GM23338 (cell line): ENCODE data around the gene VILL.

Experiments used
- CREB1 ChIP-seq: fragments of 250-450 bp; sonication (Bioruptor Pico); IDR thresholded peaks from 2 replicates; pipeline ENCODE4 v1.5.0; 2020; ENCODE audit warnings: low read depth, mild to moderate bottlenecking, moderate library complexity
- EZH2 ChIP-seq: fragments of 200-600 bp; sonication (generic); IDR thresholded peaks from one replicate; pipeline ENCODE4 v1.8.0; 2017; ENCODE audit warnings: antibody characterized with exemption, mild to moderate bottlenecking, low read depth; ENCODE audit not compliant: unreplicated experiment
- EZH2phosphoT487 ChIP-seq: fragments of 200-600 bp; sonication (generic); IDR thresholded peaks from one replicate; pipeline ENCODE4 v1.8.1; 2018; ENCODE audit warnings: antibody characterized with exemption; ENCODE audit not compliant: unreplicated experiment
- JUNB ChIP-seq: IDR thresholded peaks from one replicate; pipeline ENCODE4 v1.6.1; 2016; ENCODE audit warnings: antibody characterized with exemption; ENCODE audit not compliant: unreplicated experiment
- POLR2AphosphoS5 ChIP-seq: IDR thresholded peaks from 2 replicates; pipeline ENCODE4 v1.6.1; 2016; ENCODE audit warnings: antibody characterized with exemption, low read depth
- STAT1 ChIP-seq: IDR thresholded peaks from one replicate; pipeline ENCODE4 v1.6.1; 2016; ENCODE audit warnings: antibody characterized with exemption; ENCODE audit not compliant: unreplicated experiment
- ZNF114 ChIP-seq: fragments of 250-450 bp; sonication (Bioruptor Pico); IDR thresholded peaks from 2 replicates; pipeline ENCODE4 v1.5.0; 2020; ENCODE audit warnings: mild to moderate bottlenecking, moderate library complexity
- ZNF331 ChIP-seq: fragments of 250-450 bp; sonication (Bioruptor Pico); IDR thresholded peaks from 2 replicates; pipeline ENCODE4 v1.5.0; 2020; ENCODE audit warnings: low read depth, mild to moderate bottlenecking, moderate library complexity
- TF ChIP-seq, protein P1 (sequence below), 2 experiments: fragments of 200-600 bp in 1 of 2; sonication (generic) in 1 of 2; conservative IDR thresholded peaks; 2 replicates each; pipeline versions ENCODE4 v1.5.1 to v1.6.1; 2016 to 2017; ENCODE audit warnings: antibody characterized with exemption in 2 of 2, low read depth in 2 of 2, mild to moderate bottlenecking in 2 of 2, moderate library complexity in 1 of 2
- TF ChIP-seq, protein P2 (sequence below): IDR thresholded peaks from one replicate; pipeline ENCODE4 v1.6.1; 2018; ENCODE audit warnings: antibody characterized with exemption; ENCODE audit not compliant: unreplicated experiment

DNA sequence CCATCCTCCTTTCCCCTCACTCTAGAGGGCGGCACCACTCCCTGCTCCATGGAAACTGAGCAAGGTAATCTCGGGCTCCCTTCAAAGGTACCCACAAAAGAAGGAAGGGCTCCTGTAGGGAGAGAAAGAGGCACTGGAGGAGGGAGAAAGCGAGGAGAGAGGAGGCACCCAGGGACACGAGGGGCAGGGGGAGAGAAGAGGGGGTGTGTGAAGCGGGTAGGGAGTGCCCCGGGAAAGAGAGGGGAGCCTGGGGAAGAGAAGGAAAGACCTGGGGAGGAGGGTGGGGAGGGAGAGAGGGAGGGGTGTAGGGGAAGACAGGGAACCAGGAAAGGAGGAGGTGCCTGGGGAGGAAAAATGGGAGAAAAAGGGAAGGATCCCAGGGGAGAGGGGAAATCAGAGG, 523 bp downstream of the VILL start:
- TF ChIP-seq, protein P1, sequence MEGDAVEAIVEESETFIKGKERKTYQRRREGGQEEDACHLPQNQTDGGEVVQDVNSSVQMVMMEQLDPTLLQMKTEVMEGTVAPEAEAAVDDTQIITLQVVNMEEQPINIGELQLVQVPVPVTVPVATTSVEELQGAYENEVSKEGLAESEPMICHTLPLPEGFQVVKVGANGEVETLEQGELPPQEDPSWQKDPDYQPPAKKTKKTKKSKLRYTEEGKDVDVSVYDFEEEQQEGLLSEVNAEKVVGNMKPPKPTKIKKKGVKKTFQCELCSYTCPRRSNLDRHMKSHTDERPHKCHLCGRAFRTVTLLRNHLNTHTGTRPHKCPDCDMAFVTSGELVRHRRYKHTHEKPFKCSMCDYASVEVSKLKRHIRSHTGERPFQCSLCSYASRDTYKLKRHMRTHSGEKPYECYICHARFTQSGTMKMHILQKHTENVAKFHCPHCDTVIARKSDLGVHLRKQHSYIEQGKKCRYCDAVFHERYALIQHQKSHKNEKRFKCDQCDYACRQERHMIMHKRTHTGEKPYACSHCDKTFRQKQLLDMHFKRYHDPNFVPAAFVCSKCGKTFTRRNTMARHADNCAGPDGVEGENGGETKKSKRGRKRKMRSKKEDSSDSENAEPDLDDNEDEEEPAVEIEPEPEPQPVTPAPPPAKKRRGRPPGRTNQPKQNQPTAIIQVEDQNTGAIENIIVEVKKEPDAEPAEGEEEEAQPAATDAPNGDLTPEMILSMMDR (conservative IDR thresholded peaks at IDR 0.05; ENCODE audit: low read depth in 2 of 2): peak in 1 of 2 experiments; percentile 21; a peak in 1 of 4 replicates
- no peak for TF ChIP-seq CREB1 (CRISPR knock-in tag)
- no peak for TF ChIP-seq POLR2AphosphoS5
- no peak for TF ChIP-seq STAT1
- no peak for TF ChIP-seq EZH2phosphoT487
- TF ChIP-seq, protein P2, sequence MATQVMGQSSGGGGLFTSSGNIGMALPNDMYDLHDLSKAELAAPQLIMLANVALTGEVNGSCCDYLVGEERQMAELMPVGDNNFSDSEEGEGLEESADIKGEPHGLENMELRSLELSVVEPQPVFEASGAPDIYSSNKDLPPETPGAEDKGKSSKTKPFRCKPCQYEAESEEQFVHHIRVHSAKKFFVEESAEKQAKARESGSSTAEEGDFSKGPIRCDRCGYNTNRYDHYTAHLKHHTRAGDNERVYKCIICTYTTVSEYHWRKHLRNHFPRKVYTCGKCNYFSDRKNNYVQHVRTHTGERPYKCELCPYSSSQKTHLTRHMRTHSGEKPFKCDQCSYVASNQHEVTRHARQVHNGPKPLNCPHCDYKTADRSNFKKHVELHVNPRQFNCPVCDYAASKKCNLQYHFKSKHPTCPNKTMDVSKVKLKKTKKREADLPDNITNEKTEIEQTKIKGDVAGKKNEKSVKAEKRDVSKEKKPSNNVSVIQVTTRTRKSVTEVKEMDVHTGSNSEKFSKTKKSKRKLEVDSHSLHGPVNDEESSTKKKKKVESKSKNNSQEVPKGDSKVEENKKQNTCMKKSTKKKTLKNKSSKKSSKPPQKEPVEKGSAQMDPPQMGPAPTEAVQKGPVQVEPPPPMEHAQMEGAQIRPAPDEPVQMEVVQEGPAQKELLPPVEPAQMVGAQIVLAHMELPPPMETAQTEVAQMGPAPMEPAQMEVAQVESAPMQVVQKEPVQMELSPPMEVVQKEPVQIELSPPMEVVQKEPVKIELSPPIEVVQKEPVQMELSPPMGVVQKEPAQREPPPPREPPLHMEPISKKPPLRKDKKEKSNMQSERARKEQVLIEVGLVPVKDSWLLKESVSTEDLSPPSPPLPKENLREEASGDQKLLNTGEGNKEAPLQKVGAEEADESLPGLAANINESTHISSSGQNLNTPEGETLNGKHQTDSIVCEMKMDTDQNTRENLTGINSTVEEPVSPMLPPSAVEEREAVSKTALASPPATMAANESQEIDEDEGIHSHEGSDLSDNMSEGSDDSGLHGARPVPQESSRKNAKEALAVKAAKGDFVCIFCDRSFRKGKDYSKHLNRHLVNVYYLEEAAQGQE: no peak
- TF ChIP-seq EZH2: no peak
- TF ChIP-seq ZNF331 (CRISPR knock-in tag): no peak
- TF ChIP-seq ZNF114 (CRISPR knock-in tag): no peak
- TF ChIP-seq JUNB: no peak
